ENCODE data around the gene PRSS1.
"Not testable (repeated sequence)": the region's sequence is repeated elsewhere in the genome, so short reads cannot be mapped to it uniquely, and the experiment has no call there.

Gene PRSS1

GRCh38 chr7:142771353-142771723, 22.1 kb downstream of the PRSS1 start:
- no peak for DNase-seq (ENCODE audit: low spot score)
- Histone ChIP-seq H3K27ac (no peak overlapping the region), H3K4me3 (no peak overlapping the region)
- TF ChIP-seq, protein P1, sequence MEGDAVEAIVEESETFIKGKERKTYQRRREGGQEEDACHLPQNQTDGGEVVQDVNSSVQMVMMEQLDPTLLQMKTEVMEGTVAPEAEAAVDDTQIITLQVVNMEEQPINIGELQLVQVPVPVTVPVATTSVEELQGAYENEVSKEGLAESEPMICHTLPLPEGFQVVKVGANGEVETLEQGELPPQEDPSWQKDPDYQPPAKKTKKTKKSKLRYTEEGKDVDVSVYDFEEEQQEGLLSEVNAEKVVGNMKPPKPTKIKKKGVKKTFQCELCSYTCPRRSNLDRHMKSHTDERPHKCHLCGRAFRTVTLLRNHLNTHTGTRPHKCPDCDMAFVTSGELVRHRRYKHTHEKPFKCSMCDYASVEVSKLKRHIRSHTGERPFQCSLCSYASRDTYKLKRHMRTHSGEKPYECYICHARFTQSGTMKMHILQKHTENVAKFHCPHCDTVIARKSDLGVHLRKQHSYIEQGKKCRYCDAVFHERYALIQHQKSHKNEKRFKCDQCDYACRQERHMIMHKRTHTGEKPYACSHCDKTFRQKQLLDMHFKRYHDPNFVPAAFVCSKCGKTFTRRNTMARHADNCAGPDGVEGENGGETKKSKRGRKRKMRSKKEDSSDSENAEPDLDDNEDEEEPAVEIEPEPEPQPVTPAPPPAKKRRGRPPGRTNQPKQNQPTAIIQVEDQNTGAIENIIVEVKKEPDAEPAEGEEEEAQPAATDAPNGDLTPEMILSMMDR (IDR thresholded peaks at IDR 0.05): no peak

DNA sequence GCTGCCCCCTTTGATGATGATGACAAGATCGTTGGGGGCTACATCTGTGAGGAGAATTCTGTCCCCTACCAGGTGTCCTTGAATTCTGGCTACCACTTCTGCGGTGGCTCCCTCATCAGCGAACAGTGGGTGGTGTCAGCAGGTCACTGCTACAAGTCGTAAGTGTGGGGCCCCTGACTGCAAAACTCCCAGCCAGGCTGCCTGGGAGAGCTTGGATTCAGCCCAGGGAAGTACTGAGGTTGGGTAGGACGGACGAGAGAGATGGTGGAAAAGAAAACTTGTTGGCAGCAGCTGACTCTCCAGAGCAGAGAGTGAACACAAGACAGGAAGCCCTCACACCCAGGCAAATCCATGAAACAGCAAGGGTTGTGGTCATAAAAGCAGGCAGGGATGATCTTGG, 22.8 kb downstream of the PRSS1 start:
- DNase-seq (ENCODE audit: low spot score): no peak
- TF ChIP-seq, protein P1 (IDR thresholded peaks at IDR 0.05): no peak

DNA sequence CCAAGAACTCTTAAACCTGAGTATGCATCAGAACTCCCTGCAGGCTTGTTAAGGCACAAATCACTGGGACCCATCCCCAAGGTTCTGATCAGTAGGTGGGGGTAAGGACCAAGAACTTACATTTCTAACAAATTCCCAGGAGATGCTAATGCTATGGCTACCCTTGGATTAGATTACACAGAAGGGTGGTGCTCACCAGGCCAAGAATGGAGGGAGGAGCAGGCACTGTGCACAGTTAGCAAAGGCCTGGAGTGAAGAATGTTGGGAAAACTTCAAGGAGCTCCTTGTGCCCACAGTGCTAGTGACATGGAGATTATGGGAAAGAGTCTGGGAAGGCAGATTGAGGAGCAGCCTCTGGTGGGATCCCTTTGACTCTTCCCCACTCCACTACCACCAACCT, 23.4 kb downstream of the PRSS1 start:
- H3K27ac ChIP-seq: no peak overlapping the region
- no peak for DNase-seq (ENCODE audit: low spot score)
- TF ChIP-seq, protein P1 (IDR thresholded peaks at IDR 0.05): no peak
- no peak overlapping the region for H3K4me3 ChIP-seq

More for the DNA sequence above, 22.8 kb downstream of the PRSS1 start:
- no peak overlapping the region for H3K4me3 ChIP-seq
- no peak overlapping the region for H3K27ac ChIP-seq

GRCh38 chr7:142773230-142773629, 24.0 kb downstream of the PRSS1 start:
- H3K4me3 ChIP-seq: no peak overlapping the region
- no peak overlapping the region for H3K27ac ChIP-seq
- no peak for DNase-seq (ENCODE audit: low spot score)
- TF ChIP-seq, protein P1 (IDR thresholded peaks at IDR 0.05): no peak

GRCh38 chr7:142773937-142774744, 24.9 kb downstream of the PRSS1 start:
- no peak for DNase-seq (ENCODE audit: low spot score)

DNA sequence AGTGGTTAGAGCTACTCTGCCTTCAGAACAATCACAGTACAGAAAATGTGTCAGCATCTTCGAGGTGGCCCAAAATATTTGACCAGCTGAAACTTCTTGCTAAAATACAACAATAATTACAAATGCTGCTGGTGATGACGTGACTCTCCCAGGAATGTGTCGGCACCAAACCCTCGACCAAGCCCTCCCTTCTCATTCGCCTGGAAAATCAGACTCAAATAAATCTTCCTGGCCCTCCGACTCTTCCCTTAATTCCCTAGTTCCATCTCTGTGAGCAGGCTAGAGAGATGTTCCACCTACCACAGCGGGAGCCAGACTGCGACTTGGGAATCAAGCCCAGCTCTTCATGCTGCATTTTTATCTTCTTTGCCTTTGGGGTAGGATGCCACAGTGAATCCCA, 25.6 kb downstream of the PRSS1 start:
- H3K4me3 ChIP-seq: no peak overlapping the region
- DNase-seq (ENCODE audit: low spot score): no peak
- TF ChIP-seq, protein P1 (IDR thresholded peaks at IDR 0.05): no peak
- H3K27ac ChIP-seq: peak overlapping the region in 1 of 2 donors; percentile 54

More at GRCh38 chr7:142773937-142774744, 24.9 kb downstream of the PRSS1 start:
- Histone ChIP-seq H3K4me3 (no peak overlapping the region), H3K27ac (no peak overlapping the region)
- TF ChIP-seq, protein P1 (IDR thresholded peaks at IDR 0.05): no peak

GRCh38 chr7:142775351-142776115, 26.3 kb downstream of the PRSS1 start:
- peak overlapping the region in 1 of 2 donors; percentile 54 for H3K27ac ChIP-seq
- not testable (repeated sequence) for H3K4me3 ChIP-seq; DNase-seq (ENCODE audit: low spot score)

Measured in coronary artery (tissue), 2 donors.